ENCODE data around the gene MXI1.

The MXI1 gene

DNA sequence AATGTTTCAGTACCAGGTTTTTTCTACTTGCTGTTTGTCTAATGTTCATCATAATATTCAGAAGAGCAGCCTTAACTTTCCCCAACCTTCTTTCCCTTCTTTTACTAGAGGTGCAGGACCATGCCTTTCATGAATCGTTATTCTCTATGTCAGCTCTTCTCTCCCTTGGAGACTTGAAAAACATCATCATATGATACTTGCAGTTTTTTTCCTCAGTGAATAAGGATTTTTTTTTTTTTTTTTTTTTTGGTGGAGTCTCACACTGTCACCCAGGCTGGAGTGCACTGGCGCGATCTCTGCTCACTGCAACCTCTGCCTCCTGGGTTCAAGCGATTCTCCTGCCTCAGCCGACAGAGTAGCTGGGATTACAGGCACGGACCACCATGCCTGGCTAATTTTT is 67.2 kb downstream of the MXI1 start:
- DNase-seq (ENCODE audit: low read depth, low spot score) = no peak

DNA sequence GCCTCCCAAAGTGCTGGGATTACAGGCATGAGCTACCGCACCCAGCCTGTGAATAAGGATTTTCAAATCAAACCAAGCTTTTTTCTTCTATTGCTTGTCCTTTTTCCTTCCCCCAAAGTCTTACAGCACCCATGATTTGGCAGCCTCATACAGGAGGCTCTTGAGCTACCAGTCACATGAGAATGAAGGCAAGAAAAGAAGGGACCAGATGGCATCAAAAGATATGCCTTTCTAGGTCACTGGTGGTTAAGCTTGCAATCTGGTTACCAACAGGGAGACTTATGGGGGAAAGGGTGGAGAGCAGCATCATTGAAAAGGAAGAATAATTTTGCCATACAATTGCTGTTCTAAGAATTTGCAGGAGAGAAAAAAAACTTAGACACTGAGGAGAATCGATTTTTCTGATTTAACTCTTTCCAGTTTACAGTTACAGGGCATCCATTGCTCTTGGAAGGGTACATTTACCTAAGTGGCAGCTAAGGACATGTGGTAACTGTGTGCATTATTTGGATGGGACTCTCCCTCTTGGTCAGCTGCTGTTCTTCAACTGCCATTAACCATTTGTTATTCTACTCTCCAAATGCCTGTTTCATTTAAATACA is 67.8 kb downstream of the MXI1 start:
- DNase-seq (ENCODE audit: low read depth, low spot score) = no peak

DNA sequence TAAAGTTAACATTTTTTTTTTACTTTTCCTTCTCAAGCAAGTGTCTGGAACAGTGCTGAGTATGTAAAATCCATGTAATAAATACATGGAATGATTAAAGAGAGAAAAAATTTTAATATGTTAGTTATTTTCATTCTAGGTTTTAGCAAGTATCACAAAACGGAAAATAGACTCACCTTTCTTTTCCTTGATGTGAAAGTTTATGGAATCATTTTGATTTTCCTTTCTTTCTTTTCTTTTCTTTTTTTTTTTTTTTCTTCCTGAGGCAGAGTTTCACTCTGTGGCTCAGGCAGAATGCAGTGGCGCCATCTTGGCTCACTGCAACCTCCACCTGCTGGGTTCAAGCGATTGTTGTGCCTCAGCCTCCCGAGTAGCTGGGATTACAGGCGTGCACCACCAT is 69.2 kb downstream of the MXI1 start:
- no peak for DNase-seq (ENCODE audit: low read depth, low spot score)

DNA sequence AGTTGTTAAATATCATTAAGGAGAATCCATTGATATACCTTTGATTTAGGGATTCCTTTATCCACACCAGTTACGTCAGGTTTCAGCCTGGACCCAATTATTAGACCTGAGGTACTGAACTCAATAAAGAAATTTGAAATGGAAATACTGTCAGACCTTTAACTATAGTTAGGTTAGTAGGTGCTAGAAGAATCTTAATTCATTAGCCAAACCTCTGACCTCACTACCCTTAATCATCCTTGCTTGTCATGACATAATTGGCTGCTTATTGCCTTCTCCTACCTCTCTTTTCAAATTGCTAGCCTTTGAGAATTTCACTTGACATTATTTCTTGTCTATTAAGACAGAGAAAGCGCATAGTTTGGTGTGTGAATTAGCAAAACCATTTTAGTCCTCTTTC is 70.2 kb downstream of the MXI1 start:
- no peak for DNase-seq (ENCODE audit: low read depth, low spot score)

GRCh38 chr10:110278562-110279406 is 71.4 kb downstream of the MXI1 start:
- DNase-seq (ENCODE audit: low read depth, low spot score) = no peak

DNA sequence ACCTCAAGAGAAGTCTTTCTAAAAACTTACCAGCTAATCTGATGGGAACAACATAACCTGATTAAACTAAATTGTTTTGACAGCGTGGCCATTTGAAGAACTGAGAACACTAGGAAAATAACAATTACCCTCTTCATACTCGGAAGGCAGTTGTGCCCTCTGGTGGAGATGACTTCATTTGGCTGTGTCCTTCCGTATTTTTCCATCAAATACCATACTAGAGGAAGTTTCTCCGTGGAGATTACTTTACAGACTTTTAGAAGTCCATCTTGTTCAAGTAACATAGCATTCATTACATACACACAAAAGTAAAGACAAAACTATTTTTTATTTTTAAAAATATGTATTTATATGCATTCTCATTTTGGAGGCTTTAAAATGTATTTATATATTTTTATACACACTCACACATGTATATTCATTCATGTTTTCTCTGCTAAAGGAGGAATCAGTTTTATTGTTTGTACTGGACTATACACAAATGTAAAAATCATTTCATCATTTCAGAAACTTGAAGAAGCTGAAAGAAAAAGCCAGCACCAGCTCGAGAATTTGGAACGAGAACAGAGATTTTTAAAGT is 72.1 kb downstream of the MXI1 start:
- DNase-seq (ENCODE audit: low read depth, low spot score) = peak; percentile 11

GRCh38 chr10:110284262-110284661 is 76.9 kb downstream of the MXI1 start:
- no peak for DNase-seq (ENCODE audit: low read depth, low spot score)

GRCh38 chr10:110285501-110285900 is 78.1 kb downstream of the MXI1 start:
- DNase-seq (ENCODE audit: low read depth, low spot score) = no peak

DNA sequence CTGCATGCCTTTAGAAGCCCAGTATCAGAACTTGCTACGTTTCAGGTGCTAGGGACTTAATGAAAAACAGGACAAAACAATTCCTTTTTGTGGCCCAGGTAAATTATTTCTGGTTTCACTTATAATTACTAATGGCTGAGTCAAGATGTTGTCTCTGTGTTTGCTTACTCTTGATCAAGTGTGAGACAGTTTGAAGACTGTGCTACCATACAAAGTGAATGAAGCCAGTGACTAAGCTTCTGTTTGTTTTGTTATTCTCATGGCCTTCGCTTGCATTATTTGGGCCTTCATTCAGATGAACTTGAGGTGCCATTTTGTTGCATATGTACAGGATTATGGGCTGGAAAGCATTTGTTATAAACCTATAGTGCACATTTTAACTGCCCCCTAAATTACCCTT is 79.4 kb downstream of the MXI1 start:
- no peak for DNase-seq (ENCODE audit: low read depth, low spot score)

GRCh38 chr10:110296966-110297365 is 89.6 kb downstream of the MXI1 start:
- no peak for DNase-seq (ENCODE audit: low read depth, low spot score)

- no peak for DNase-seq (ENCODE audit: low read depth, low spot score)
Measured at GRCh38 chr10:110300486-110300986, 93.1 kb downstream of the MXI1 start.

DNA sequence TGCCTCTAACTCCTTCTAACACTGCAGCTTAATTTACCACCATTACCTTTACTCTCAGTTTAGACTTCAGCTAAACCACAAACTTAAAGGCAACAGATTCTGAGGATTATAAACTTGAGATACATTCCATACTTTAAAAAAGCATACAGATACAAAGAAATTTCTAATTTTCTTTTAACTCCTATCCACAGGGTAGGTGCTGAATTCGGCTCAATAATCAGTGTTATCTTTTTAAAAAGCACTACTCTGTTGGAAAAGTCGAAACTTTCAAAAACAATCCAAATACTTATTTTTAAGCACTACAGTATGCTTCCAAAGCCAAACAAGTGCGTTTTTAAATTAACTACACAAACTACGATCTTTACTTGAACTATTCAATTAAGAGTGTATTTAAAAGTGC is 96.3 kb downstream of the MXI1 start:
- DNase-seq (ENCODE audit: low read depth, low spot score) = no peak

GRCh38 chr10:110304394-110304779 is 97.0 kb downstream of the MXI1 start:
- no peak for DNase-seq (ENCODE audit: low read depth, low spot score)

DNA sequence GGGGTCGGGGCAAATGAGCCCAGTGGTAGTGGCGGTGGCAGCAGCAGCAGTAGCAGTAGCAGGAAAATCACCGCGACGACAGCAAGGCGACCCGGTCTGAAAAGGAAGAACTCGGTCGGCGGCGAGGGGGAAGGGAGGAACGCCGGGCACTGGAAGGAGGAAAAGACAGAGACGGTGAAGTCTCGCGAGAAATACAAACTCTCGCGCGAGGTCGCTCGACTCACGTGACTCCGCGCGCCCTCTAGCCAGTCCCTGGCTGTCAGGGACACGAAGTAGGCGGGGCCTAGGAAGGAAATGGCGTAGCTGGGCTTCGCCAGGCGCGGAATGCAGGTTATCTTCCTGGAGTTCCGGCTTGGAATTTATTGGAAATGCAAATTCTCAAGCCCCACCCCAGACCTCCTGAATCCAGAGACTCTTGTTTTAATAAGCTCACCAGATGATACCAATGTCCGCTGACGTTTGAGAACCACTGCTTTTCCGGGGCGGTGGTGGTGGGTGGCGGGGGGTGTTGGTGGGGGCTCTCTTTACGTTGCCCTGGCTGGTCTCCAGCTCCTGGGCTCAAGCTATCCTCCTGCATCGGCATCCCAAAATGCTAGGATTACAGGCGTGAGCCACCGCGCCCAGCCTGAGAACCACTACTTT is 97.5 kb downstream of the MXI1 start, which contains the start of gene SMNDC1:
SMNDC1 (minus strand) TSS at position 141 of the 642 bp plus-strand sequence. CDS start 1,333 bp downstream, outside the sequence.
- peak; percentile 93 for DNase-seq (ENCODE audit: low read depth, low spot score)

- peak; percentile 36 for DNase-seq (ENCODE audit: low read depth, low spot score)
Measured at GRCh38 chr10:110305767-110306451, 98.5 kb downstream of the MXI1 start.

- DNase-seq (ENCODE audit: low read depth, low spot score) = no peak
Measured at GRCh38 chr10:110306452-110306768, 99.0 kb downstream of the MXI1 start.

DNA sequence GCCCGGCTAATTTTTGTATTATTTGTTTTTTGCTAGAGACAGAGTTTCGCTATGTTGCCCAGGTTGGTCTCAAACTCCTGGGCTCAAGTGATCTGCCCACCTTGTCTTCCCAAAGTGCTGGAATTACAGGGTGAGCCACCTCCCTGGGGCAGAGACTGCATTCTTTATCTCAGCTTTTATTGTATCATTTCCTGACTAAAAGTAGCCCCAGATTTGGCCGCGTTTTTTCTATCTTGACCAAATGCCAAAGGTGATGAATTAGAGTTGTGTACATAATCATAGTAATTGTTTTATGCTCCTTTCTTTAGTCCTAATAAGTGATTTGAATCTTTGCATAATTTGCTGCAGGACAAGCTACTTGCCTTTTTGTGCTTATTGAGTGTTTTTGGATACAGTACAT is 100.4 kb downstream of the MXI1 start:
- no peak for DNase-seq (ENCODE audit: low read depth, low spot score)

DNA sequence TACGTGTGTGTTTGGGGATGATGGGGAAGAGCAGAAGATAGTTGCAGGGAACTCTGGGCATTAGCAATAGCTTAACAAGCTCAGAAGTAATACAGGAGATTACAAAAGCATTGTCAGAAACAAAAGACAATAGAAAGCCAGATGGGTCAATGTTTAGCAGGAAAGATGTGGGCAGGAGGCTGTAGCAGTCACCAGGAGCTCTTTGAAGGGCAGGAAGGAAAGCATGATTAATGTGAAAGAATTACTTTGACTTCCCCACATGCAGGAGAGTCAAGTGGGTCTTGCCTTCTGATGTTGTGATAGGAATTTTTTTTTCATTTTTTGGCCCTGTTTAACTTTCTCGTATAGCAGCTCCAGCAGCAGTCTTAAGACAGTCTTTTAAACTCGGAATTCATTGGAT is 103.3 kb downstream of the MXI1 start:
- no peak for DNase-seq (ENCODE audit: low read depth, low spot score)

GRCh38 chr10:110311357-110311949 is 104.0 kb downstream of the MXI1 start:
- no peak for DNase-seq (ENCODE audit: low read depth, low spot score)

DNA sequence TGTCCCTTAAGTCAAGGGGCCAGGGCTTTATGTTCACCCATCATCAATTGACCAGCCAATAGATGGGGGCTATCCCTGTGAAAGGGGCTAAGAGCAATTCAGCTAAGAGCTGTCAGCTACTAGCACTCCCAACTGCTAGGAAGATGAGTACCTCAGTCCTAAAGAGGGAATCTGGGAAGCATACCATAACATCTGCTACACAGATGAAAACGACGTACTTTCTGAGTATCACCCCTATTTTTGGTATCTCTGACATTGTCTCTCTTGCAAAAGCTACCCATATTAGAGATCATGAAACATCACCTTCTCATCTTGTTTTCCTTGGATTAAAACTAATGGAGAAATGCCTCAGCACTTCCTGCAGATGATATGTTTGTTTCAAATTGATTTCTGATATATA is 104.8 kb downstream of the MXI1 start:
- no peak for DNase-seq (ENCODE audit: low read depth, low spot score)

DNA sequence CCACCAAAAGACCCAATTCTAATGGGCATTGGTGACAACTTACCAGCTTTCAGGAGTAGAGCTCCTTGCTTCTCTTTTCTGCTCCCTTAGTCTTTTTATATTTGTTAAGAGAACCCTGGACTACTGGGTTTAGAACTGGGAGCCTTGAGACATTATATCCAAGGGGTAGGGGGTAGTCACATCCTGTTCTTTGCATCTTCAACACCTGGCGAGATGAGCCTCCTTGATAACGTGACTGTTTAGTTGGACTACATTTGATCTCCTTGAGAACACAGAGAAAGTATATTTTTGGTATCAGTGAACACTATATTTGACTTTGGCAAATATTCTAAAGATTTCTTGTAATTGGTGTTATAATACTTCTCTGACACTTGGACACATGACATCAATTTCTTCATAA is 106.3 kb downstream of the MXI1 start:
- DNase-seq (ENCODE audit: low read depth, low spot score) = no peak

All from brain pericyte (primary cell).